HG02571 (cell line): ENCODE results near the gene ZCCHC14.
A peak's percentile ranks its signal among the peaks of the same experiment; 100 is the strongest.

Experiments used
- ATAC-seq: cut with Tn5 transposase; IDR thresholded peaks from one replicate; pipeline ENCODE4 v1.9.1; 2021; ENCODE audit warnings: mild to moderate bottlenecking, moderate library complexity; ENCODE audit not compliant: unreplicated experiment

Gene ZCCHC14

GRCh38 chr16:87492721-87493607, at the start of gene ZCCHC14:
Gene ZCCHC14, minus strand, starts transcription at chr16:87493024. Its CDS starts 786 bp downstream, at chr16:87492238.
- peak; percentile 82 for ATAC-seq

GRCh38 chr16:87541872-87542234, 49.0 kb upstream of the ZCCHC14 start:
- no peak for ATAC-seq

DNA sequence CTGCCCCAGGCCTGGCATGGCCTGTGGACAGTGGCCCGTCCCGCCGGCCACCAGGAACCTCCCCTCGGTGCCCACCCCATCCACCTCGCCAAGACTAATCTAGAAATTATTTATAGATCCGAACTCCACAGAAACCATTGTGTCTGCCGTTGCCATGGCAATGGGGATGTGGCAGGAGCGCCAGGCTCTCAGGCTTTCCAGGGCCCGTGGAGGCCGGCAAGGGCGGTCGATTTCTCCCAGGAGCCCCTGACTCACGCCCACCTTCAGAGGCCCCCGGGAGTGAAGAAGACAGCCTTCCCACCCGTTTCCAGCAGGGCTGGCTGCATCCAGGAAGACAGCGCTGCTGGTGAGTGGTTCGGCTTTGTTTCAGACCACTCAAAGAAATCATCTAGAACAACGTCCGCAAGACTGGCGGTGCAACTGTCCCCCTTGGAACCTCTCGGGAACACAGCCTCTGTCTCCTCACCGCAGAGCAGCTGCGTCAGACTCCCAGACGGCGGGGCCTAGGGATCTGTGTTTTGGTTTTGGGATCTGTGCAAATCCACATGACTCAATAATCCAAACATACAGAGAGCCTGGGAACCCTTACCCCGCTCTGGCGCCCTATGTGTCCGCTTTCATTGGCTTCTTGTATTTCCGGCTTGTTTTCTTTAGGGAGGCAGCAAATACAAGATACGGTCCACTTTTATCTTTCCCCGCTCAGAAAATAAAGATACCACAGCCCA, 48.5 kb upstream of the ZCCHC14 start:
- no peak for ATAC-seq

DNA sequence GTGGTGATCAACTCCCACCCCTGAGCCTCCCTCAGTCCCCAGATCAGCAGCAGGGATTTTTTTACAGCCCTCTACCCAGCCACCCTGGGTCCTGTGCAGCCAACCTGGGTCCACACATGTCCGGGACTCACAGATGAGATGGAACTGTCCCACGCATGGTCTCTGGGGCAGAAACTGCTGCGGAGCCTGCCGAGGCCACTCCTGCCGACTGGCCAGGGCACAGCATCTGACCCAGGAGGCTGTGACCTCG, 48.0 kb upstream of the ZCCHC14 start:
- no peak for ATAC-seq

- no peak for ATAC-seq
These were observed 47.5 kb upstream of the ZCCHC14 start for GRCh38 chr16:87540072-87540896.

GRCh38 chr16:87539113-87539512, 46.3 kb upstream of the ZCCHC14 start:
- ATAC-seq = no peak

DNA sequence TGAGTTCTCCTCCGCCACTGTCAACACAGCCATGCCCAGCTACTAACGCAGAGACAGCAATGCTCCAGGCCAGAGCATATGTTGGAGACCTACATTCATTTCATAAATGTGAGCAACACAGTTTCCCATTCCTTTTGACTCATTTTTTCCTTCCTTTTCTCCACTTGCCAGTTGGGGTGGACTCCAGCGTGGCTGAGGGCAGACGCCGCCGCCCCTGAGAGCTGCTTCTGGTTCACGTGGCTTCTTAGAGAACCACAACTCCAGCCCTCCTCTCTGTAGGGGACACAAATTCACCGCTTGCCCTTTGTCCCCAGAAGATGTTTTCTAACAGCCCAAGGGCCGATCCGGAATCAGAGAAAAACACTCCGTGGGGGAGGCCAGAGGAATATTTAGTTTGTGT, 45.8 kb upstream of the ZCCHC14 start:
- ATAC-seq = no peak

- no peak for ATAC-seq
These were observed 45.3 kb upstream of the ZCCHC14 start for GRCh38 chr16:87538160-87538559.

GRCh38 chr16:87536795-87537142, 43.9 kb upstream of the ZCCHC14 start:
- ATAC-seq = no peak

- no peak for ATAC-seq
These were observed 43.3 kb upstream of the ZCCHC14 start for GRCh38 chr16:87535855-87536794.

GRCh38 chr16:87535457-87535854, 42.6 kb upstream of the ZCCHC14 start:
- no peak for ATAC-seq

- no peak for ATAC-seq
These were observed 41.9 kb upstream of the ZCCHC14 start for GRCh38 chr16:87534751-87535150.

GRCh38 chr16:87534030-87534653, 41.3 kb upstream of the ZCCHC14 start:
- no peak for ATAC-seq

- ATAC-seq = no peak
These were observed 40.2 kb upstream of the ZCCHC14 start for GRCh38 chr16:87533061-87533460.

GRCh38 chr16:87531418-87531817, 38.6 kb upstream of the ZCCHC14 start:
- ATAC-seq = no peak

GRCh38 chr16:87528690-87529579, 36.1 kb upstream of the ZCCHC14 start:
- ATAC-seq = no peak

DNA sequence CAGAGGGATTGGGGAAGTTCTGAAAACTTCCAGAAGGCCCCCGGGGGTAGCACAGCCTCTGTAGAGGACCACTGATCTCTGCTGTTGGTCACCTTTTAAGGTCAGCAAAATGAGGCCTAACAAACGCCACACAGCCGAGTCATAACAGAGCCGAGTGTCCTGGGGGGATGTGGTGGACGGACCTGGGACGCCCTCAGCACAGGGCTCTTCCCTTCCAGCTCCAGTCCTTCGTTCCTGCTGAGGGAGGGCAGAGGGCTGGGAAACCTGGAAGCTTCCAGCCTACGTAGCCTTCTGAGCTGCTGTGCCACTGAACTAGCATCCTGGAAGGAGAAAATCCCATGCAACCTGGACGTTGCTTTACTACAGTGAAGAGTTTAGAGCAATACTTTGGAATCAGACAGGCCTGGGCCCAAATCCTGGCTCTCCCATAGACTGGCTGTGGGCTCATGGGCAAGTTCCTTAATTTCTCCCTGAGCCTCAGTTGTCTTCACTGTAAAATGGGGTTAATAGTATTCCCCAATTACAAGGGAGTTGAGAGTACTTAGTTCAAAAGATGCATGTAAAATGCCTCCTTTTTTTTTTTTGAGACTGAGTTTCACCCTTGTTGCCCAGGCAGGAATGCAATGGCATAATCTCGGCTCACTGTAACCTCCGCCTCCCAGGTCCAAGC, 34.4 kb upstream of the ZCCHC14 start:
- ATAC-seq = no peak

DNA sequence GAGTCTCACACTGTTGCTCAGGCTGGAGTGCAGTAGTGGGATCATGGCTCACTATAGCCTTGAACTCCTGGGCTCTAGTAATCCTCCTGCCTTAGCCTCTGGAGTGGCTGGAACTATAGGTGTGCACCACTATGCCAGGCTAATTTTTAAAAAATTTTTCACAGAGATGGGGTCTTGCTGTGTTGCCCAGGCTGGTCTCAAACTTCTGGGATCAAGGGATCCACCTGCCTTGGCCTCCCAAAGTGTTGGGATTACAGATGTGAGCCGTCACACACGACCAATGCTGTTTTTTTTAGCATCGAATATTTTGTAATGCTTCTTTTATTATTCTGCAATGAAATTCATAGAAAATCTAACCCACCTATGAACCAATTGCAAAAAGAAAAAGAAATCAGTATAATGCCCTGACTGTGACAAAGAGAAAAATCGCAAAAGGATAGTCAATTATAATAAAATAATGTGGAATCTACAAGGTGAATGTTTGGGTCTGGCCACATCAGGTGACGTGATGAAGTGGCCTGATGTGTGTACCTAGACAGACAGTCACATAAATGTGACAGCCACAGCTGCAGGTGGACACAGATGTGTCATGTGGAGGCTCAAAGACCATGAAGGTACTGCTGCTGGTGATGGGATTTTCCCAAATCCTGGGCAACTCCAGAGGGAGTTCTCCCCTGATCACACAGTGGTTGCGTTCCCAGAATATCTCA, 33.6 kb upstream of the ZCCHC14 start:
- no peak for ATAC-seq
